GM12872 (cell line): ENCODE measurements around the gene ZBTB20.

Experiments
- TF ChIP-seq, protein P1 (sequence below): IDR thresholded peaks from 3 replicates; pipeline ENCODE4 v1.5.1; 2011; ENCODE audit warnings: low read depth, mild to moderate bottlenecking, low read length, moderate library complexity; ENCODE audit not compliant: insufficient read depth

ZBTB20 gene

DNA sequence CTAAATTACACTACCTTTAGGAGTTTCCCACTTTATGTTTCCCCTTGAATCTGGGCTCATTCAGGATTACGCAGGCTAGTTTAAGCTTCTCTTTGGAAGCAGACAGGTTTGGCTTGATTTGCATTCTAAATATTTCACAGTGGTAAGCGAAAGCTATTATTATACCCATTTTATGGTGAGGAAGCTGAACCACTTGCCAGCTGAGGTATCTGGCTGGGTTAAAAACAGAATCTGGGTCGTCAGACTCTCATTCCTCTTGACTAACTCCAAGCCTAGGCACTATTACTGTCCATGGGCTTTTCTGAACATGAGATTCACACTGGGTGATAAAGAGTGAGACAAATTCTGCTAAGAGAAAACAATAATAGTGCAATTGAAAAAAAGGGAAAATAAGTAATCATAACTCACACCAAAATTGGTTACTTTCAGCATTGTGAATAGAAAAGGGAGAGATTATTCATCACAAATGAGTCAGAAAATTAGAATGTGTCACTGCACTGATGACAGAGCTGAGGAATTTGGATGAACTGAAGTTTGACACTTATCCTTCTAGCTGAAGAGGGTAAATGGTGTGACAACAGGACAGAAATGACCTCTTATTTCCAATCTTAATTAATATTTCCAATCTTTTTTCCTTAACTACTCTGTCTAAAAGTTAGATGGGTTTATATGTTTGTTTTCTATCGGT lies 642.0 kb downstream of the ZBTB20 start:
- TF ChIP-seq, protein P1, sequence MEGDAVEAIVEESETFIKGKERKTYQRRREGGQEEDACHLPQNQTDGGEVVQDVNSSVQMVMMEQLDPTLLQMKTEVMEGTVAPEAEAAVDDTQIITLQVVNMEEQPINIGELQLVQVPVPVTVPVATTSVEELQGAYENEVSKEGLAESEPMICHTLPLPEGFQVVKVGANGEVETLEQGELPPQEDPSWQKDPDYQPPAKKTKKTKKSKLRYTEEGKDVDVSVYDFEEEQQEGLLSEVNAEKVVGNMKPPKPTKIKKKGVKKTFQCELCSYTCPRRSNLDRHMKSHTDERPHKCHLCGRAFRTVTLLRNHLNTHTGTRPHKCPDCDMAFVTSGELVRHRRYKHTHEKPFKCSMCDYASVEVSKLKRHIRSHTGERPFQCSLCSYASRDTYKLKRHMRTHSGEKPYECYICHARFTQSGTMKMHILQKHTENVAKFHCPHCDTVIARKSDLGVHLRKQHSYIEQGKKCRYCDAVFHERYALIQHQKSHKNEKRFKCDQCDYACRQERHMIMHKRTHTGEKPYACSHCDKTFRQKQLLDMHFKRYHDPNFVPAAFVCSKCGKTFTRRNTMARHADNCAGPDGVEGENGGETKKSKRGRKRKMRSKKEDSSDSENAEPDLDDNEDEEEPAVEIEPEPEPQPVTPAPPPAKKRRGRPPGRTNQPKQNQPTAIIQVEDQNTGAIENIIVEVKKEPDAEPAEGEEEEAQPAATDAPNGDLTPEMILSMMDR, result no peak

GRCh38 chr3:114502204-114502603 lies 644.9 kb downstream of the ZBTB20 start:
- TF ChIP-seq, protein P1, result no peak

DNA sequence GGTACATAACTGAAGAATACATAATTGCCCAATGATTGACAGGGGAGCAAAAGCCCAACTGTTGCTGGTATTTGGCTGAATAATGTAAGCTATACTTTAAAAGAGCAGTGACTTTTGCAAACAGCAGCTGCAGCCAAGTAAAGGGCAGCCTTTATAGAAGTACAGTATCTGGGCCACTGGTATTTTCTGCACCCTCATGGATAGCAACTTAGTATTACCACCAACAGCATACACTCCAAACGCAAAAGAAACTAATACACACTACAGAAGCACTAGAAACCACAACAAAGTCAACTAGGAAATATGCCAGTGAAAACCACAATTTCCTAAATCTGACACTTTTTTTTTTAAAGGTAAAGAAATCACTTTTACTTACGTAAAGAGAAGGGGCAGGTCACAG lies 647.1 kb downstream of the ZBTB20 start:
- TF ChIP-seq, protein P1, result no peak

DNA sequence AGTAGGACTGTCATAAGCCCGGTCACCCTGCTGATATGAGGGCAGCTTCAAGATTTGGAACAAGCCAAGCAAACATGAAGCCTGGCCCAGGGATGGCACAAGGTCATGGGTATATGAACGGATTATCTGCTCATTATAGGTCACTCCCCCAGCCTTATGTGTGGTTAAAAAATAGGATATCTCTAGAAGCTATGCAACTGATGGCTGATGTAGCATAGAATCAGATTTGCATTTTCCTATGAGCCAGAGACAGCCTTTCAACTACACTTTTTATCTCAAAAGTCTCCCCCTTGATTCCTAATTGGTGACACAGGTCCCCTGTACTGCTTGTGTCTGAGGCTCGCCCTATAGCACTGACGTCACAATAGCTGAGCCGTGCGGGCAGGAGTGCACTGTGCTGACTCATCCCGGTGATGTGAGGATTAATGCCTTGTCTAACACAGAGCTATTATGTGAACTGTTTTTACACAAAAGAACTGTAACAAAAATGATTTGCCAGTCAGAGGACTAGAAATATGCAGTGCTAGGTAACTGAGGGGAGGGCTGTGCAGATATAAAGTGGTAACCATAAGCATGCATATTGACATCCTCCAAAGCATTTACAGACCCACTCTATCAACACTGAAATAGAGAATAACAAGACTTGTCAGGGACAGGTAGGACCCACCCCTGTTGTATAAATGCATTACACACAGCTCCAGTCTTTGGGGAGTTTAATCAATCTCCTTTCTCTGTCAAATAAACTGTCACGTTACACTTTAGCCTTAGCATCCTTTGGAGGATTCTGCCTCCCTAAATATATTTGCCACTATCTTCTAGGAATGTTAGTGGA lies 648.3 kb downstream of the ZBTB20 start:
- TF ChIP-seq, protein P1, result no peak

DNA sequence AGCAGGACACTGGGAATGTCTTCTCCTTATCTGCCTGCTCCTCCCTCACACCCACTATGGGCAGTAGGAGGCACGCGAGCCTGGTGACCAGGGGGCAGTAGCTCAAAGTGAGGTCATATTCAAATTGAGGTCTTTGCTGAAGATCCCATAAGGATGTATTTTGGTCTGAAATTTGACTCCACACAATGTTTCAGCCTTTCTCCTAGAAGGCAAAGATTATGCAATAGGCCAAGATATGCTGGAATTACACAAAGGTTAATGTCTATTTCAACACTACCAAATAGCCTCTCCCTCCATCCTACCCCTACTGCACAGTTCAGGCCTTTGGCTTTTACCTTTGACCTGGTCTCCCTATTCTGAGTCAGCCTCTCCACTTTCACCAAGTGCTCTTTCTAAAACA lies 650.2 kb downstream of the ZBTB20 start:
- TF ChIP-seq, protein P1, result no peak

GRCh38 chr3:114496466-114496865 lies 650.6 kb downstream of the ZBTB20 start:
- TF ChIP-seq, protein P1, result no peak

DNA sequence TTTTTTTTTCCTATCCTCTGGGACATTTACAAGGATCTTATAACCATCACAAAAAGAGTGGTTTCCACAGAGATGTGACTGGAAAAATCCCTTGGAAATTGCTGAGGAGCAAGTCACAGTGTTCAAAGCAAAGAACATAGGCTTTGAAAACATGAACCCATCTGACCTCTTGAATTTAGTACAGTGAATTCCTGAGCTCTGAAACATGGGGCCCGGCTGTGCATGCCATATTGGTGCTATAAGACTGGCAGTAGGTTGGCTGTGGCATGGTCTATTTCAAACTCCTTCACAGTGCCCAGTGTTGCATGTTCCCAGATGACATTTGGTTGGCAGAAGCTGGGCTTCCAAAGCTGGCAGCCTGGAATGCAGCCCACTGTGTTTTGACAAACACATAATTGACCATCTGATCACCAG lies 651.1 kb downstream of the ZBTB20 start:
- TF ChIP-seq, protein P1, result no peak
